HEK293 (cell line): ENCODE data around the gene TEP1.

ENCODE experiments used
- CTCF ChIA-PET: fragments of 350-600 bp; formaldehyde crosslinking; extraction: SDS; loops from one replicate; lab custom pipeline; 2021; ENCODE audit warnings: antibody characterized with exemption; lab: Yijun Ruan, JAX
- POLR2A ChIA-PET: fragments of 300-600 bp; formaldehyde crosslinking; extraction: SDS; loops from one replicate; lab custom pipeline; 2020; ENCODE audit warnings: antibody characterized with exemption, inconsistent platforms; lab: Yijun Ruan, JAX
- H3K27ac ChIP-seq: fragments of 200-500 bp; sonication (Bioruptor generic); 2 replicates; pipeline ENCODE4 v1.5.1; 2014; ENCODE audit warnings: low read depth, low read length, control low read depth, inconsistent platforms; ENCODE audit errors: extremely low read depth
- H3K36me3 ChIP-seq, 2 experiments: fragments of 200-500 bp in 1 of 2; sonication (Bioruptor generic) in 1 of 2; 1 replicate in 1 of 2; 2 replicates in 1 of 2; pipeline ENCODE4 v1.5.1; 2014 to 2017; ENCODE audit warnings: inconsistent platforms in 2 of 2, low read length in 2 of 2; ENCODE audit not compliant: control insufficient read depth in 2 of 2, insufficient read depth in 1 of 2
- H3K4me1 ChIP-seq: fragments of 200-500 bp; sonication (Bioruptor generic); 2 replicates; pipeline ENCODE4 v1.5.1; 2014; ENCODE audit warnings: mild to moderate bottlenecking, low read length, inconsistent platforms; ENCODE audit not compliant: control insufficient read depth, insufficient read depth
- H3K4me3 ChIP-seq: 2 replicates; pipeline ENCODE4 v1.5.1; 2011; ENCODE audit warnings: low read depth, mild to moderate bottlenecking, control low read depth, low read length, moderate library complexity
- H3K9me3 ChIP-seq: fragments of 200-500 bp; sonication (Bioruptor generic); 2 replicates; pipeline ENCODE4 v1.5.1; 2014; ENCODE audit warnings: low read depth, low read length, inconsistent platforms; ENCODE audit not compliant: control insufficient read depth, insufficient read depth
- MEIS1 ChIP-seq: sonication (generic); formaldehyde crosslinking; IDR thresholded peaks from 2 replicates; pipeline ENCODE4 v1.8.1; 2022; ENCODE audit warnings: missing genetic modification reagents, mild to moderate bottlenecking, borderline replicate concordance
- OVOL3 ChIP-seq: fragments of 450-650 bp; formaldehyde crosslinking; IDR thresholded peaks from 2 replicates; pipeline ENCODE4 v1.5.1; 2016; ENCODE audit warnings: missing biosample characterization, missing genetic modification characterization
- SALL2 ChIP-seq: fragments of 450-650 bp; formaldehyde crosslinking; IDR thresholded peaks from 2 replicates; pipeline ENCODE4 v1.5.0; 2017; ENCODE audit warnings: missing biosample characterization, mild to moderate bottlenecking, missing genetic modification characterization, borderline replicate concordance
- SCRT2 ChIP-seq: fragments of 450-650 bp; formaldehyde crosslinking; IDR thresholded peaks from 2 replicates; pipeline ENCODE4 v1.5.1; 2016; ENCODE audit warnings: missing biosample characterization, missing genetic modification characterization
- SETDB1 ChIP-seq: IDR thresholded peaks from one replicate; pipeline ENCODE4 v1.6.1; 2017; ENCODE audit warnings: mild to moderate bottlenecking, low read length, moderate library complexity, mixed read lengths; ENCODE audit not compliant: insufficient read length
- WT1 ChIP-seq: fragments of 450-650 bp; formaldehyde crosslinking; IDR thresholded peaks from 2 replicates; pipeline ENCODE4 v1.5.1; 2016; ENCODE audit warnings: missing biosample characterization, missing genetic modification characterization
- ZBTB49 ChIP-seq: fragments of 450-650 bp; formaldehyde crosslinking; IDR thresholded peaks from 2 replicates; pipeline ENCODE4 v1.5.1; 2016; ENCODE audit warnings: missing biosample characterization, missing genetic modification characterization, low read depth
- ZNF174 ChIP-seq: fragments of 450-650 bp; formaldehyde crosslinking; IDR thresholded peaks from 2 replicates; pipeline ENCODE4 v1.5.0; 2017; ENCODE audit warnings: missing biosample characterization, mild to moderate bottlenecking, missing genetic modification characterization
- ZNF214 ChIP-seq: fragments of 450-650 bp; formaldehyde crosslinking; IDR thresholded peaks from 2 replicates; pipeline ENCODE4 v1.5.1; 2017; ENCODE audit warnings: missing biosample characterization, mild to moderate bottlenecking, missing genetic modification characterization, borderline replicate concordance
- ZNF23 ChIP-seq: fragments of 450-650 bp; formaldehyde crosslinking; IDR thresholded peaks from 2 replicates; pipeline ENCODE4 v1.5.1; 2016; ENCODE audit warnings: missing biosample characterization, missing genetic modification characterization, borderline replicate concordance
- ZNF350 ChIP-seq: fragments of 450-650 bp; formaldehyde crosslinking; IDR thresholded peaks from 2 replicates; pipeline ENCODE4 v1.5.0; 2017; ENCODE audit warnings: missing biosample characterization, mild to moderate bottlenecking, missing genetic modification characterization
- ZNF362 ChIP-seq: fragments of 450-650 bp; formaldehyde crosslinking; IDR thresholded peaks from 2 replicates; pipeline ENCODE4 v1.5.1; 2016; ENCODE audit warnings: missing biosample characterization, missing genetic modification characterization
- ZNF394 ChIP-seq: fragments of 450-650 bp; formaldehyde crosslinking; IDR thresholded peaks from 2 replicates; pipeline ENCODE4 v1.5.1; 2016; ENCODE audit warnings: missing biosample characterization, missing genetic modification characterization, mild to moderate bottlenecking, moderate library complexity, borderline replicate concordance
- ZNF423 ChIP-seq: fragments of 450-650 bp; formaldehyde crosslinking; IDR thresholded peaks from 2 replicates; pipeline ENCODE4 v1.5.1; 2016; ENCODE audit warnings: missing biosample characterization, missing genetic modification characterization
- ZNF473 ChIP-seq: fragments of 450-650 bp; formaldehyde crosslinking; IDR thresholded peaks from 2 replicates; pipeline ENCODE4 v1.5.1; 2017; ENCODE audit warnings: missing biosample characterization, missing genetic modification characterization
- ZNF513 ChIP-seq: fragments of 450-650 bp; IDR thresholded peaks from 2 replicates; pipeline ENCODE4 v1.5.1; 2018; ENCODE audit warnings: missing biosample characterization, missing genetic modification characterization
- ZNF529 ChIP-seq: fragments of 450-650 bp; formaldehyde crosslinking; IDR thresholded peaks from 2 replicates; pipeline ENCODE4 v1.5.1; 2017; ENCODE audit warnings: missing genetic modification characterization, missing biosample characterization; ENCODE audit not compliant: insufficient replicate concordance
- ZNF530 ChIP-seq: fragments of 450-650 bp; formaldehyde crosslinking; IDR thresholded peaks from 2 replicates; pipeline ENCODE4 v1.5.1; 2016; ENCODE audit warnings: low read depth, missing biosample characterization, missing genetic modification characterization
- ZNF555 ChIP-seq: fragments of 450-650 bp; formaldehyde crosslinking; conservative IDR thresholded peaks from 2 replicates; pipeline ENCODE4 v1.5.1; 2017; ENCODE audit warnings: missing biosample characterization, mild to moderate bottlenecking, missing genetic modification characterization, inconsistent platforms
- ZNF580 ChIP-seq: fragments of 450-650 bp; formaldehyde crosslinking; IDR thresholded peaks from 2 replicates; pipeline ENCODE4 v1.5.1; 2016; ENCODE audit warnings: missing biosample characterization, missing genetic modification characterization
- ZNF654 ChIP-seq: fragments of 450-650 bp; formaldehyde crosslinking; IDR thresholded peaks from 2 replicates; pipeline ENCODE4 v1.5.1; 2016; ENCODE audit warnings: low read depth, missing biosample characterization, missing genetic modification characterization
- ZNF658 ChIP-seq: fragments of 450-650 bp; formaldehyde crosslinking; IDR thresholded peaks from 2 replicates; pipeline ENCODE4; 2016; ENCODE audit warnings: missing biosample characterization, missing genetic modification characterization
- ZNF660 ChIP-seq: fragments of 450-650 bp; IDR thresholded peaks from 2 replicates; pipeline ENCODE4 v1.5.1; 2018; ENCODE audit warnings: missing biosample characterization, mild to moderate bottlenecking, missing genetic modification characterization
- ZNF664 ChIP-seq: fragments of 450-650 bp; formaldehyde crosslinking; IDR thresholded peaks from 2 replicates; pipeline ENCODE4 v1.5.1; 2016; ENCODE audit warnings: missing biosample characterization, missing genetic modification characterization
- ZNF768 ChIP-seq: fragments of 450-650 bp; formaldehyde crosslinking; IDR thresholded peaks from 2 replicates; pipeline ENCODE4 v1.5.1; 2018; ENCODE audit warnings: missing biosample characterization, mild to moderate bottlenecking, missing genetic modification characterization
- ZNF830 ChIP-seq: fragments of 450-650 bp; IDR thresholded peaks from 2 replicates; pipeline ENCODE4 v1.5.0; 2018; ENCODE audit warnings: missing biosample characterization, missing genetic modification characterization, low read depth, mild to moderate bottlenecking, moderate library complexity
- ZNF837 ChIP-seq: fragments of 450-650 bp; formaldehyde crosslinking; IDR thresholded peaks from 2 replicates; pipeline ENCODE4 v1.5.1; 2016; ENCODE audit warnings: missing biosample characterization, missing genetic modification characterization
- ZSCAN4 ChIP-seq: fragments of 450-650 bp; formaldehyde crosslinking; IDR thresholded peaks from 2 replicates; pipeline ENCODE4 v1.5.1; 2017; ENCODE audit warnings: missing biosample characterization, missing genetic modification characterization

TEP1 gene

GRCh38 chr14:20428802-20429201 is 15.5 kb upstream of the TEP1 start:
- TF ChIP-seq OVOL3 (tag by site-specific recombination): no peak
- TF ChIP-seq ZBTB49 (tag by site-specific recombination): no peak
- no peak for TF ChIP-seq ZNF837
- no peak for TF ChIP-seq ZNF362 (tag by site-specific recombination)
- TF ChIP-seq ZNF473 (tag by site-specific recombination): no peak
- TF ChIP-seq ZNF580 (tag by site-specific recombination): no peak
- TF ChIP-seq ZSCAN4: no peak
- TF ChIP-seq ZNF768 (tag by site-specific recombination): no peak
- no peak for TF ChIP-seq SETDB1
- no peak for TF ChIP-seq SALL2 (tag by site-specific recombination)
- TF ChIP-seq MEIS1 (CRISPR knock-in tag): no peak
- TF ChIP-seq ZNF423 (tag by site-specific recombination): no peak
- POLR2A ChIA-PET: no interaction called here
- Histone ChIP-seq H3K4me3 (no peak overlapping the region), H3K27ac (no peak overlapping the region), H3K4me1 (no peaks in the 10 kb centered on the region), H3K36me3 (no peaks in the 10 kb centered on the region), H3K9me3 (no peaks in the 10 kb centered on the region)
- CTCF ChIA-PET: interaction anchor here (0.6 to 2.4 kb wide), 3 partner anchors 13 to 23 kb away, joined by 3 to 11 read pairs (median 3); no protein-coding TSS in a partner anchor

GRCh38 chr14:20428010-20428365 is 14.7 kb upstream of the TEP1 start:
- CTCF ChIA-PET: interaction anchor here (2.4 kb wide), 1 partner anchor 12 kb away, joined by 11 read pairs; no protein-coding TSS in a partner anchor
- no peak overlapping the region for H3K27ac ChIP-seq

More at GRCh38 chr14:20428010-20428365, 14.7 kb upstream of the TEP1 start:
- Histone ChIP-seq H3K4me1 (no peaks in the 10 kb centered on the region), H3K36me3 (no peaks in the 10 kb centered on the region), H3K4me3 (no peak overlapping the region), H3K9me3 (no peaks in the 10 kb centered on the region)
- no peak for TF ChIP-seq ZNF174 (tag by site-specific recombination)
- TF ChIP-seq SCRT2 (tag by site-specific recombination): no peak
- TF ChIP-seq ZNF513 (tag by site-specific recombination): no peak
- TF ChIP-seq ZNF658 (tag by site-specific recombination): no peak
- TF ChIP-seq WT1 (tag by site-specific recombination): no peak
- no peak for TF ChIP-seq ZNF214 (tag by site-specific recombination)
- no peak for TF ChIP-seq ZNF23 (tag by site-specific recombination)
- no peak for TF ChIP-seq ZNF394 (tag by site-specific recombination)
- TF ChIP-seq ZNF654 (tag by site-specific recombination): no peak
- no peak for TF ChIP-seq ZNF664 (tag by site-specific recombination)
- TF ChIP-seq ZNF530: no peak
- TF ChIP-seq ZNF529 (tag by site-specific recombination): no peak
- TF ChIP-seq ZNF350: no peak
- TF ChIP-seq ZNF768 (tag by site-specific recombination): no peak
- no peak for TF ChIP-seq ZNF660 (tag by site-specific recombination)
- no peak for TF ChIP-seq ZNF555 (tag by site-specific recombination)
- TF ChIP-seq ZNF830 (tag by site-specific recombination): no peak
- POLR2A ChIA-PET: no interaction called here
